Upper lobe of left lung (tissue), 4 donors: ENCODE data around the gene EVA1A.

Source experiments
- POLR2A ChIP-seq, 4 donors: fragments of 450-650 bp; IDR thresholded peaks; one replicate each; pipeline ENCODE4 v1.5.1; 2016 to 2017; ENCODE audit warnings: antibody characterized with exemption in 4 of 4, mild to moderate bottlenecking in 2 of 4
- TF ChIP-seq, protein P1 (sequence below), 6 experiments: fragments of 450-650 bp in 4 of 6; fragments of 200-600 bp in 2 of 6; sonication (generic) in 2 of 6; IDR thresholded peaks; one replicate each; pipeline ENCODE4 v1.5.1; 2016 to 2019; ENCODE audit warnings: antibody characterized with exemption in 6 of 6

DNA sequence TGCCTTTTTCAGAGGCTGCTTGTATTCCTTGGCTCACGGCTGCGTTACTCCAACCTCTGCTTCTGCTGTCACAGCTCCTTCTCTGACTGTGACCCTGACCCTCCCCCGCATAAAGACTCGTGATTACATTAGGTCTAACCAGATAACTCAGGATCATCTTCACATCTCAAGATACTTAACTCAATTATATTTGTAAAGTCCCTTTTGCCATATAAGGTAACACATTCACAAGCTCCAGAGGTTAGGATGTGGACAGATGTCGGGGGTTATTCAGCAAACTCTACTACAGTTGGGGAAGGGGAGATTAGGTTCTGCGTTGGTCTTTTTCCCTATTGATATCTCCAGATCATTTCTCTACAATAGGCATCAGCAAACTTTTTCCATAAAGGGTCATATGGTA is 76.9 kb downstream of the EVA1A start:
- TF ChIP-seq, protein P1, sequence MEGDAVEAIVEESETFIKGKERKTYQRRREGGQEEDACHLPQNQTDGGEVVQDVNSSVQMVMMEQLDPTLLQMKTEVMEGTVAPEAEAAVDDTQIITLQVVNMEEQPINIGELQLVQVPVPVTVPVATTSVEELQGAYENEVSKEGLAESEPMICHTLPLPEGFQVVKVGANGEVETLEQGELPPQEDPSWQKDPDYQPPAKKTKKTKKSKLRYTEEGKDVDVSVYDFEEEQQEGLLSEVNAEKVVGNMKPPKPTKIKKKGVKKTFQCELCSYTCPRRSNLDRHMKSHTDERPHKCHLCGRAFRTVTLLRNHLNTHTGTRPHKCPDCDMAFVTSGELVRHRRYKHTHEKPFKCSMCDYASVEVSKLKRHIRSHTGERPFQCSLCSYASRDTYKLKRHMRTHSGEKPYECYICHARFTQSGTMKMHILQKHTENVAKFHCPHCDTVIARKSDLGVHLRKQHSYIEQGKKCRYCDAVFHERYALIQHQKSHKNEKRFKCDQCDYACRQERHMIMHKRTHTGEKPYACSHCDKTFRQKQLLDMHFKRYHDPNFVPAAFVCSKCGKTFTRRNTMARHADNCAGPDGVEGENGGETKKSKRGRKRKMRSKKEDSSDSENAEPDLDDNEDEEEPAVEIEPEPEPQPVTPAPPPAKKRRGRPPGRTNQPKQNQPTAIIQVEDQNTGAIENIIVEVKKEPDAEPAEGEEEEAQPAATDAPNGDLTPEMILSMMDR (IDR thresholded peaks at IDR 0.05): no peak
- TF ChIP-seq POLR2A (IDR thresholded peaks at IDR 0.05): no peak
